Fibroblast of lung (primary cell): ENCODE results near the gene NACA. TPM values are rescaled to one million over a fixed set of nuclear protein-coding genes. Genes with fewer than 3 reads are reported as not detected.
"Not testable (repeated sequence)": the region's sequence is repeated elsewhere in the genome, so short reads cannot be mapped to it uniquely, and the experiment has no call there.

ENCODE experiments used
- DNase-seq, 2 donors: peaks; one replicate each; pipeline versions ENCODE4 v3.0.0 to v3.0.0-alpha.2; 2010; ENCODE audit warnings: low read depth in 2 of 2
- H2AFZ ChIP-seq: 2 replicates; pipeline ENCODE4 v1.5.1; 2012; ENCODE audit warnings: low read length, control low read depth, inconsistent platforms
- H3K27ac ChIP-seq: 2 replicates; pipeline ENCODE4 v1.5.1; 2011; ENCODE audit warnings: low read length, control low read depth; ENCODE audit not compliant: insufficient read depth
- H3K27me3 ChIP-seq: 2 replicates; pipeline ENCODE4 v1.5.1; 2011; ENCODE audit warnings: mild to moderate bottlenecking, low read length; ENCODE audit not compliant: control insufficient read depth, insufficient read depth
- H3K36me3 ChIP-seq: 2 replicates; pipeline ENCODE4 v1.5.1; 2011; ENCODE audit warnings: low read length; ENCODE audit not compliant: control insufficient read depth, insufficient read depth
- H3K4me1 ChIP-seq: 2 replicates; pipeline ENCODE4 v1.5.1; 2011; ENCODE audit warnings: low read length; ENCODE audit not compliant: control insufficient read depth, insufficient read depth; ENCODE audit errors: extremely low read depth
- H3K4me2 ChIP-seq: 2 replicates; pipeline ENCODE4 v1.5.1; 2011; ENCODE audit warnings: low read length, control low read depth; ENCODE audit not compliant: insufficient read depth; ENCODE audit errors: extremely low read depth
- H3K4me3 ChIP-seq, 4 experiments: fragments of 200-600 bp in 1 of 4; sonication (generic) in 1 of 4; replicated peaks in 1 of 4; 2 replicates each; pipeline ENCODE4 v1.5.1; 2011 to 2016; ENCODE audit warnings: low read length in 4 of 4, low read depth in 3 of 4, mild to moderate bottlenecking in 3 of 4, control low read depth in 2 of 4, inconsistent platforms in 1 of 4, mixed read lengths in 1 of 4; ENCODE audit not compliant: insufficient read depth in 1 of 4; ENCODE audit errors: control extremely low read depth in 1 of 4
- H3K79me2 ChIP-seq: 2 replicates; pipeline ENCODE4 v1.5.1; 2012; ENCODE audit warnings: mild to moderate bottlenecking, low read length, inconsistent platforms; ENCODE audit not compliant: control insufficient read depth, insufficient read depth
- H3K9ac ChIP-seq: 2 replicates; pipeline ENCODE4 v1.5.1; 2011; ENCODE audit warnings: mild to moderate bottlenecking, low read length, control low read depth; ENCODE audit not compliant: insufficient read depth
- H3K9me3 ChIP-seq: 2 replicates; pipeline ENCODE4 v1.5.1; 2012; ENCODE audit warnings: low read depth, low read length; ENCODE audit not compliant: control insufficient read depth, insufficient read depth
- H4K20me1 ChIP-seq: 2 replicates; pipeline ENCODE4 v1.5.1; 2011; ENCODE audit warnings: low read length; ENCODE audit not compliant: control insufficient read depth, insufficient read depth; ENCODE audit errors: extremely low read depth
- EZH2 ChIP-seq: IDR thresholded peaks from 2 replicates; pipeline ENCODE4 v1.5.1; 2012; ENCODE audit warnings: low read length, control low read depth, mild to moderate bottlenecking; ENCODE audit errors: missing control alignments
- polyA plus RNA-seq, 2 donors: library from polyadenylated mRNA; depleted of rRNA in 1 of 2; stranded (reverse) in 1 of 2; unstranded in 1 of 2; fragments of >200 nt; gene quantifications; 2 replicates each; pipeline ENCODE4 v1.2.1, GENCODE V29; 2011 to 2012; ENCODE audit warnings: missing spikeins in 1 of 2
- total RNA-seq: library from RNA; depleted of rRNA; stranded (reverse); fragments of >200 nt; gene quantifications from 2 replicates; pipeline ENCODE4 v1.2.1, GENCODE V29; 2014
- TF ChIP-seq, protein P1 (sequence below), 2 donors: IDR thresholded peaks in 1 of 2; conservative IDR thresholded peaks in 1 of 2; 1 replicate in 1 of 2; 2 replicates in 1 of 2; pipeline ENCODE4 v1.5.1; 2011 to 2012; ENCODE audit warnings: low read length in 2 of 2, control low read depth in 1 of 2, inconsistent platforms in 1 of 2, low read depth in 1 of 2, mild to moderate bottlenecking in 1 of 2

NACA gene
- total and polyA plus RNA-seq, 2 donors (not counting 1 experiment from before 2014, with no cell fraction given), result 971 to 1,188 TPM

GRCh38 chr12:56713345-56713744 lies 11.8 kb downstream of the NACA start:
- H3K9me3 ChIP-seq, result no peaks in the 10 kb centered on the region
- H3K36me3 ChIP-seq, result peaks cover 20% of the 10 kb centered on the region
- no peak overlapping the region for H3K9ac ChIP-seq
- H3K4me2 ChIP-seq, result no peak overlapping the region
- H3K27ac ChIP-seq, result no peak overlapping the region
- H3K4me1 ChIP-seq, result peaks cover 3% of the 10 kb centered on the region
- H2AFZ ChIP-seq, result no peak overlapping the region
- DNase-seq, result no peak
- TF ChIP-seq, protein P1, sequence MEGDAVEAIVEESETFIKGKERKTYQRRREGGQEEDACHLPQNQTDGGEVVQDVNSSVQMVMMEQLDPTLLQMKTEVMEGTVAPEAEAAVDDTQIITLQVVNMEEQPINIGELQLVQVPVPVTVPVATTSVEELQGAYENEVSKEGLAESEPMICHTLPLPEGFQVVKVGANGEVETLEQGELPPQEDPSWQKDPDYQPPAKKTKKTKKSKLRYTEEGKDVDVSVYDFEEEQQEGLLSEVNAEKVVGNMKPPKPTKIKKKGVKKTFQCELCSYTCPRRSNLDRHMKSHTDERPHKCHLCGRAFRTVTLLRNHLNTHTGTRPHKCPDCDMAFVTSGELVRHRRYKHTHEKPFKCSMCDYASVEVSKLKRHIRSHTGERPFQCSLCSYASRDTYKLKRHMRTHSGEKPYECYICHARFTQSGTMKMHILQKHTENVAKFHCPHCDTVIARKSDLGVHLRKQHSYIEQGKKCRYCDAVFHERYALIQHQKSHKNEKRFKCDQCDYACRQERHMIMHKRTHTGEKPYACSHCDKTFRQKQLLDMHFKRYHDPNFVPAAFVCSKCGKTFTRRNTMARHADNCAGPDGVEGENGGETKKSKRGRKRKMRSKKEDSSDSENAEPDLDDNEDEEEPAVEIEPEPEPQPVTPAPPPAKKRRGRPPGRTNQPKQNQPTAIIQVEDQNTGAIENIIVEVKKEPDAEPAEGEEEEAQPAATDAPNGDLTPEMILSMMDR (conservative IDR thresholded peaks at IDR 0.05 in 1 of 2, IDR thresholded peaks at IDR 0.05 in 1 of 2; ENCODE audit: low read depth in 1 of 2, low read length in 2 of 2), result no peak
- peaks cover 5% of the 10 kb centered on the region for H4K20me1 ChIP-seq
- peaks cover 31% of the 10 kb centered on the region for H3K79me2 ChIP-seq
- H3K27me3 ChIP-seq, result no peaks in the 10 kb centered on the region
- H3K4me3 ChIP-seq, result no peak overlapping the region

GRCh38 chr12:56709759-56710376 lies 15.2 kb downstream of the NACA start:
- no peak for DNase-seq
- Histone ChIP-seq H3K4me2 (no peak overlapping the region), H3K4me3 (no peak overlapping the region), H3K79me2 (peaks cover 5% of the 10 kb centered on the region), H3K9ac (no peak overlapping the region), H3K9me3 (no peaks in the 10 kb centered on the region), H3K4me1 (no peaks in the 10 kb centered on the region), H4K20me1 (no peaks in the 10 kb centered on the region), H3K27me3 (no peaks in the 10 kb centered on the region), H2AFZ (no peak overlapping the region), H3K36me3 (peaks cover 14% of the 10 kb centered on the region), H3K27ac (no peak overlapping the region)
- TF ChIP-seq, protein P1 (conservative IDR thresholded peaks at IDR 0.05 in 1 of 2, IDR thresholded peaks at IDR 0.05 in 1 of 2; ENCODE audit: low read depth in 1 of 2, low read length in 2 of 2), result no peak
- no peak for TF ChIP-seq EZH2

DNA sequence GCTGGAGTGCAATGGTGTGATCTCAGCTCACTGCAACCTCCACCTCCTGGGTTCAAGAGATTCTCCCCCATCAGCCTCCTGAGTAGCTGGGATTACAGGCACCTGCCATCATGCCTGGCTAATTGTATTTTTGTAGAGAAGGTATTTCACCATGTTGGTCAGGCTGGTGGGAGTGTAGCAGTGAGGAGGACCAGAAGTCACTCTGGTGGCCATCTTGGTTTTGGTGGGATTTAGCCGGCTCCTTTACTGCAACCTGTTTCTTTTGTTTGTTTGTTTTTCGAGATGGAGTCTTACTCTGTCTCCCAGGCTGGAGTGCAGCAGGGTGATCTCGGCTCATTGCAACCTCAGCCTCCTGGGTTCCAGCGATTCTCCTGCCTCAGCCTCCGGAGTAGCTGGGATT lies 20.6 kb downstream of the NACA start:
- not testable (repeated sequence) for H3K27ac ChIP-seq, H2AFZ ChIP-seq, H3K4me2 ChIP-seq, H3K27me3 ChIP-seq, H3K36me3 ChIP-seq, H4K20me1 ChIP-seq, H3K4me1 ChIP-seq, DNase-seq, H3K9ac ChIP-seq, H3K79me2 ChIP-seq, H3K4me3 ChIP-seq, H3K9me3 ChIP-seq
